ENCODE measurements around the gene CBX3. TPM values are rescaled to one million over a fixed set of nuclear protein-coding genes. Genes with fewer than 3 reads are reported as not detected.
A peak's percentile ranks its signal among the peaks of the same experiment; 100 is the strongest.

The CBX3 gene
- total and polyA plus RNA-seq, 2 donors (not counting 1 experiment from before 2014, with no cell fraction given), result 105 to 136 TPM

- no peak overlapping the region for H2AFZ ChIP-seq (ENCODE audit: low read length)
- H3K9me3 ChIP-seq (ENCODE audit: control insufficient read depth, insufficient read depth, low read depth, low read length), result no peaks in the 10 kb centered on the region
- DNase-seq (ENCODE audit: low read depth in 2 of 2), result no peak
- H3K27ac ChIP-seq (ENCODE audit: insufficient read depth, low read length), result no peak overlapping the region
- H3K36me3 ChIP-seq (ENCODE audit: control insufficient read depth, insufficient read depth, low read length), result no peaks in the 10 kb centered on the region
- no peak overlapping the region for H3K4me2 ChIP-seq (ENCODE audit: extremely low read depth, insufficient read depth, low read length)
- no peaks in the 10 kb centered on the region for H3K79me2 ChIP-seq (ENCODE audit: control insufficient read depth, insufficient read depth, low read length)
- no peak overlapping the region for H3K4me3 ChIP-seq (replicated peaks in 1 of 4; ENCODE audit: control extremely low read depth in 1 of 4, insufficient read depth in 1 of 4, low read depth in 3 of 4, low read length in 4 of 4)
- no peaks in the 10 kb centered on the region for H3K4me1 ChIP-seq (ENCODE audit: control insufficient read depth, extremely low read depth, insufficient read depth, low read length)
- H4K20me1 ChIP-seq (ENCODE audit: control insufficient read depth, extremely low read depth, insufficient read depth, low read length), result no peaks in the 10 kb centered on the region
- H3K9ac ChIP-seq (ENCODE audit: insufficient read depth, low read length), result no peak overlapping the region
- H3K27me3 ChIP-seq (ENCODE audit: control insufficient read depth, insufficient read depth, low read length), result peaks cover 2% of the 10 kb centered on the region
- no peak for TF ChIP-seq CTCF (conservative IDR thresholded peaks at IDR 0.05 in 1 of 2, IDR thresholded peaks at IDR 0.05 in 1 of 2; ENCODE audit: low read depth in 1 of 2, low read length in 2 of 2)
- no peak for TF ChIP-seq EZH2 (IDR thresholded peaks at IDR 0.05; ENCODE audit: low read length, missing control alignments)
Measured at GRCh38 chr7:26227987-26228386, 26.4 kb downstream of the CBX3 start.

- Histone ChIP-seq H3K79me2 (ENCODE audit: control insufficient read depth, insufficient read depth, low read length) (no peaks in the 10 kb centered on the region), H3K27me3 (ENCODE audit: control insufficient read depth, insufficient read depth, low read length) (peaks cover 2% of the 10 kb centered on the region), H3K4me1 (ENCODE audit: control insufficient read depth, extremely low read depth, insufficient read depth, low read length) (no peaks in the 10 kb centered on the region), H3K4me3 (replicated peaks in 1 of 4; ENCODE audit: control extremely low read depth in 1 of 4, insufficient read depth in 1 of 4, low read depth in 3 of 4, low read length in 4 of 4) (no peak overlapping the region), H3K27ac (ENCODE audit: insufficient read depth, low read length) (no peak overlapping the region), H3K36me3 (ENCODE audit: control insufficient read depth, insufficient read depth, low read length) (no peaks in the 10 kb centered on the region), H3K9ac (ENCODE audit: insufficient read depth, low read length) (no peak overlapping the region), H3K4me2 (ENCODE audit: extremely low read depth, insufficient read depth, low read length) (no peak overlapping the region), H4K20me1 (ENCODE audit: control insufficient read depth, extremely low read depth, insufficient read depth, low read length) (no peaks in the 10 kb centered on the region), H3K9me3 (ENCODE audit: control insufficient read depth, insufficient read depth, low read depth, low read length) (no peaks in the 10 kb centered on the region), H2AFZ (ENCODE audit: low read length) (no peak overlapping the region)
- TF ChIP-seq CTCF (conservative IDR thresholded peaks at IDR 0.05 in 1 of 2, IDR thresholded peaks at IDR 0.05 in 1 of 2; ENCODE audit: low read depth in 1 of 2, low read length in 2 of 2) (no peak), EZH2 (IDR thresholded peaks at IDR 0.05; ENCODE audit: low read length, missing control alignments) (no peak)
- no peak for DNase-seq (ENCODE audit: low read depth in 2 of 2)
Measured at GRCh38 chr7:26233902-26234511, 32.5 kb downstream of the CBX3 start.

GRCh38 chr7:26237035-26237807, 35.7 kb downstream of the CBX3 start:
- Histone ChIP-seq H3K27ac (ENCODE audit: insufficient read depth, low read length) (no peak overlapping the region), H3K4me1 (ENCODE audit: control insufficient read depth, extremely low read depth, insufficient read depth, low read length) (no peaks in the 10 kb centered on the region), H3K9me3 (ENCODE audit: control insufficient read depth, insufficient read depth, low read depth, low read length) (no peaks in the 10 kb centered on the region), H3K4me2 (ENCODE audit: extremely low read depth, insufficient read depth, low read length) (no peak overlapping the region), H3K27me3 (ENCODE audit: control insufficient read depth, insufficient read depth, low read length) (peaks cover 2% of the 10 kb centered on the region), H3K79me2 (ENCODE audit: control insufficient read depth, insufficient read depth, low read length) (no peaks in the 10 kb centered on the region), H3K9ac (ENCODE audit: insufficient read depth, low read length) (no peak overlapping the region), H2AFZ (ENCODE audit: low read length) (no peak overlapping the region), H3K4me3 (replicated peaks in 1 of 4; ENCODE audit: control extremely low read depth in 1 of 4, insufficient read depth in 1 of 4, low read depth in 3 of 4, low read length in 4 of 4) (no peak overlapping the region), H4K20me1 (ENCODE audit: control insufficient read depth, extremely low read depth, insufficient read depth, low read length) (no peaks in the 10 kb centered on the region), H3K36me3 (ENCODE audit: control insufficient read depth, insufficient read depth, low read length) (no peaks in the 10 kb centered on the region)
- TF ChIP-seq EZH2 (IDR thresholded peaks at IDR 0.05; ENCODE audit: low read length, missing control alignments) (no peak), CTCF (conservative IDR thresholded peaks at IDR 0.05 in 1 of 2, IDR thresholded peaks at IDR 0.05 in 1 of 2; ENCODE audit: low read depth in 1 of 2, low read length in 2 of 2) (no peak)
- DNase-seq (ENCODE audit: low read depth in 2 of 2), result peak in 1 of 2 donors; percentile 33

Measured in fibroblast of lung (primary cell).